HG02884 (cell line): ENCODE results near the gene FKBP6.
"Not testable (repeated sequence)": the region's sequence is repeated elsewhere in the genome, so short reads cannot be mapped to it uniquely, and the experiment has no call there.

Experiments
- ATAC-seq: cut with Tn5 transposase; IDR thresholded peaks from one replicate; pipeline ENCODE4 v1.9.1; 2021; ENCODE audit warnings: mild to moderate bottlenecking, moderate library complexity; ENCODE audit not compliant: unreplicated experiment

The FKBP6 gene

DNA sequence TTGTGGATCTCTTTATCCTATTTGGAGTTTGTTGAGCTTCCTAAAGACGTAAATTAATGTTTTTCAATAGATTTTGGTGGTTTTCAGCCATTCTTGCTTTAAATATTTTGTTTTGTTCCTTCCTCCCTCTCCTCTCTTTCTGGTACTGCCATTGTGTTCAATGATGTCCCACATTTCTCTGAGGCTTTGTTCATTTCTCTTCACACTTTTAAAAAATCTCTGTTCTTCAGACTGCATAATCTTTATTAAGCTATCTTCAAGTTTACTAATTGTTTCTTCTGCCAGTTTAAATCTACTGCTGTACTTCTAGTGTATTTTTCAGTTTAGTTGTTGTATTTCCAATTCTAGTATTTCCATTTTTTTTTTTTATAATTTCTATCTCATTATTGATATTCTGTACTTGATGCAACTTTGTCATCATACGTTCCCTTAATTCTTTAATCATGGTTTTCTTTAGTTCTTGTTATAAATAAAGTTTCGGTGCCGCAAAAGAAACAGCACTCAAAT, 60.0 kb downstream of the FKBP6 start:
- ATAC-seq = no peak

DNA sequence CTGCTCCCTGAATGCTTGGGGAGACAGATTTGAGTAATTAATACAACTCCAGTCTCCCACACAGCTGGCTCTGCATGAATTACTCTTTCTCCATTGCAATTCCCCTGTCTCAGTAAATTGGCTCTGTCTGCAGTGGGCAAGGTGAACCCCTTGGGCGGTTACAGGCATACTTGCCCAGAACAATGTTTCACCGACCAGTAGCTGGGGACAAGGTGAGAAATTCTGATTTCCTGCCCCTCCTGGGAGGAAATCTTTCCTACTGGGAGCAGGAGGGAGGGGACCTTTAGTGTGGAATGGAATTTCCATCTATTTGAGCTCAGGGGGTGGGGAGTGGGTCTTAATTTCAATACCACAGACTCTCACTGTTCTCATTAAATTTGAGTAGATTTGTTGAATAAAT, 63.4 kb downstream of the FKBP6 start:
- ATAC-seq = no peak

DNA sequence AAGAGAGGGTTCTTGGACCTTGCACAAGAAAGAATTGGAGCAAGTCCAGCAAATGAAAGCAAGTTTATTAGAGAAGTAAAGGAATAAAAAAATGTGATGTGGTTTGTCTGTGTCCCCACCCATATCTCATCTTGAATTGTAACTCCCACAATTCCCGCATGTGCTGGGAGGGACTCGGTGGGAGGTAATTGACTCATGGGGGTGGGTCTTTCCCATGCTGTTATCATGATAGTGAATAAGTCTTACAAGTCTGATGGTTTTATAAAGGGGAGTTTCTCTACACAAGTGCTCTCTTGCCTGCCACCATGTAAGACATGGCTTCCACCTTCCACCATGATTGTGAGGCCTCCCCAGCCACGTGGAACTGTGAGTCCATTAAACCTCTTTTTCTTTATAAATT, 66.5 kb downstream of the FKBP6 start:
- ATAC-seq = no peak

DNA sequence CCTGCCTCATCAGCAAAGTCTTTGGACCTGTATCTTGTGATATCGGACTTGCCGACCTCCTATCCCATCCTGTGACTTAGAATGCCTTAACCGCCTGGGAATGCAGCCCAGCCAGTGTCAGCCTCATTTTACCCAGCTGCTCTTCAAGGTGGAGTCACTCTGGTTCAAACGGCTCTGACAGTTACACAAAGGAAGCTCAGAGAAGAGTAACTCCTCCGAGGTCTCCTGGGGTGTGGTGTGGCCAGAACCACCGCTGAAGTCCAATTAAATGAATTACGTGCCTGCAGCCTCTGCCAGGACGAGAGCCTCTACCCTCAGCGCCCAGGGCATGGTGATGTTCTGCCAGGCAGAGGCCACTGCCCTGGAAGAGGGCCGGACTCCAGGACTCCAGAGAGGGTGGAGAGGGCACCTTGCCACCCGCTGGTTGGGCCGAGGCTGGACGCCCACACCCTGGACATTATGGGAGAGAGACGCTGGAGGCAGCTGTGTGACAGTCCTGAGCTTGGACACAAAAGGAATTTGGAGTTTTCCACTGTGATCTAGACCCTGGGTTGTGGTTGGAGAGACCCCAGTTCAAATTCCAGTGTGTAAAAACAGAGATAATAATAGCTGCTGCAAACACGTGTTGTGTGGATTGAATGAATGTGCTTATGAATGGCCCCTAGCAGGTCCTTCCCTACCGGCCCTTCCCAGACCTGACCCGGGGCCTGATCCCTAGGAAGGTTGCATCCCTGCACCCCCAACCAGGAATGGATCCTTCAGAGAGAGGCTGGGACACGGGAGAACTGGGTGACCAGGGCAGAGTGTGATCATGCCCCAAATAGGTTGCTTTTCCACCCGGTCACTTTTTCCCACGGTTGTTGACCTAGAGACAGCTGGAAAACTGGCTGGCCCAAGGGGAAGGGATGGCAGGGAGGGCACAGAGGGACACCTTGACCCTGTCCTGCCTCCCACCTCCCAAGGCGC, 67.9 kb downstream of the FKBP6 start:
- no peak for ATAC-seq

DNA sequence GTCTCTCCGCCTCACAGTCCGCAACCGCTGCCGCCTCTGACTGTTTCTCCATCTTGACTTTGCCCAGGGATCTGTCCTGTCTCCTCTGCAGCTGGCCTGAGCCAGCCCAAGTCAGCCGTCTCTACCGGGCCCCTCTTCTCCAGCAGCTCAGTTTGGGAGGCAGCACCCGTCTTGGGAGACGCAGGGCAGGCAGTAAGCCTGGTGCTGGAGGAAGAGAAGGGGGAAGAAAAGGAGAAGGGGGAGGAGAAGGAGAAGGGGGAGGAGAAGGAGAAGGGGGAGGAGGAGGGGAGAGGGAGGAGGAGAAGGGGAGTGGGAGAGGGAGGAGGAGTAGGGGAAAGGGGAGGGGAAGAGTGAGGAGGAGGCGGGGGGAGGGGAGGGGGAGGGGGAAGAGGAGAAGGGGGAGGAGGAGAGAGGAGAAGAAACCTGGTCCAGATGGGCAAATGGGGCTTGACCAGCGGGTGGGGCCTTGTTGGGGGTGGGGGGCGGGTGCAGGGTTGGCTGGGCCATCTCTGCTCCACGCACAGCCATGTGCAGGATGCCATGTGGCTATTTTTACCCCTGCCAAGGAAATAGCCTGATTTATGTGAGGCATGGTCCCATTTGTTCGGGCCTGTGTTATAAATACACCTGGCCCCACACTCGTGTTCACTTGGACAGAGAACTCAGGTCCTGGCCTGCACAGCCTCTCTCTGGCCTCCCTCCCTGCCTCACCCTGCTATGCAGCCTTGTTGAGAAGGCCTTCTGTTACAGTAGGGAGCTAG, 69.7 kb downstream of the FKBP6 start:
- ATAC-seq = no peak

DNA sequence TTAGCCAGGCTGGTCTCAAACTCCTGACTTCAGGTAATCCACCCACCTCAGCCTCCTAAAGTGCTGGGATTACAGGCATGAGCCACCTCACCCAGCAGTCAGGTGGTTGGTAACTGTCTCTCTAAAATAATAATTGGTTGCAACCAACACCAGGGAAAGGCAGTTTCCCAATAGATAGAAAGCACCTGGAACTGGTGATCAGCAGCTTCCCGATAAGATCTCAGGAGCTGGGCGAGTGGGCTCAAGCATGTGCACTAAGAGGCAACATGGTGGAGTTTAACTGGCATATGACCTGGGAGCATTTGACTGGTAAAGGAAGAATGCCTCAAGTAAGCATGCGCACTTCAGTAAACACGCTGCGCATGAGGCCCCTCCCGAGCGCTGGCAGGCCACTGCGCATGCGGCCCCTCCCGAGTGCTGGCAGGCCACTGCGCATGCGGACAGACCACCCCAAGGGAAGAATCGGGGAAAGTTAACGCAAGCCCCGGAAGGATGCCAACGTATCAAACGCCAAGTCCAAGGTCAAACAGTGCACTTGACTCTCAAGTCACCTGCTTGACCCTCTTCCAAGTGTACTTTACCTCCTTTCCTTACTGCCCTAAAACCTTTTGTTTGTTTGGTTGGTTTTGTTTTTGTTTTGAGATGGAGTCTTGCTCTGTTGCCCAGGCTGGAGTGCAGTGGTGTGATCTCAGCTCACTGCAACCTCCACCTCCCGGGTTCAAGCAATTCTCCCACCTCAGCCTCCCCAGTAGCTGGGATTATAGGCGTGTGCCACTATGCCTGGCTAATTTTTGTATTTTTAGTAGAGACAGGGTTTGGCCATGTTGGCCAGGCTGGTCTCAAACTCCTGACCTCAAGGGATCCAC, 71.5 kb downstream of the FKBP6 start:
- not testable (repeated sequence) for ATAC-seq

DNA sequence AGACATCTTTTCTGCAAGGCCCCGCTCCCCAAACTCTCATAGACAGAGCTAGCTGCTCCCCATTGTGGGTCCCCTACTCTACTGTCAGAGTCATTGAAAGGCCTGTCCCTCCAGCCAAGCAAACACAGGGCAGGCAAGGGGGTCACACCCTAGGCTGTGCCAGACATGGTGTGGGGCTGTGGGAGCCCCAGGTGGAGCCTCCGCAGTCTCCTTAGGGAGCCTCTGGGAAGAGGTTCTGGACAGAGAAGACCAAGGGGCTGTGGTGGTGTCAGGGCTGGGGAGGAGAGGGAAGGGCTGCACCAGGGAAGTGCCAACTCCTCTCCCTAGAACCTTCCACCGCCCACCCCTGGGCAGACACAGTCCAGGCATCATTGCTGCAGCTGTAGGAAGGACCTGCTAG, 76.9 kb downstream of the FKBP6 start:
- not testable (repeated sequence) for ATAC-seq
